Endothelial cell (in vitro differentiated cells): Measurements from ENCODE around the gene TMEM132C. TPM values are rescaled to one million over a fixed set of nuclear protein-coding genes. Genes with fewer than 3 reads are reported as not detected.

Experiments used
- DNase-seq: peaks from one replicate; pipeline ENCODE4 v3.0.0; 2021; ENCODE audit warnings: low spot score
- H3K27ac Mint-ChIP-seq: one replicate; pipeline ENCODE4 v1.8.0; 2021; ENCODE audit warnings: mixed read lengths, inconsistent platforms; ENCODE audit not compliant: unreplicated experiment
- H3K27me3 Mint-ChIP-seq: one replicate; pipeline ENCODE4 v1.8.0; 2021; ENCODE audit warnings: mild to moderate bottlenecking, moderate library complexity, mixed read lengths, inconsistent platforms; ENCODE audit not compliant: unreplicated experiment
- H3K36me3 Mint-ChIP-seq: one replicate; pipeline ENCODE4 v1.8.0; 2021; ENCODE audit warnings: mild to moderate bottlenecking, low read depth, mixed read lengths, inconsistent platforms; ENCODE audit not compliant: unreplicated experiment
- H3K4me1 Mint-ChIP-seq: one replicate; pipeline ENCODE4 v1.8.0; 2021; ENCODE audit warnings: mild to moderate bottlenecking, mixed read lengths, inconsistent platforms; ENCODE audit not compliant: unreplicated experiment
- H3K4me3 Mint-ChIP-seq: one replicate; pipeline ENCODE4 v1.8.0; 2021; ENCODE audit warnings: mild to moderate bottlenecking, mixed read lengths, inconsistent platforms; ENCODE audit not compliant: unreplicated experiment
- H3K9me3 Mint-ChIP-seq: one replicate; pipeline ENCODE4 v1.8.0; 2021; ENCODE audit warnings: mixed read lengths, inconsistent platforms; ENCODE audit not compliant: unreplicated experiment
- CTCF ChIP-seq: fragments of 200-600 bp; sonication (generic); IDR thresholded peaks from one replicate; pipeline ENCODE4 v1.5.0; 2021; ENCODE audit warnings: antibody characterized with exemption; ENCODE audit not compliant: unreplicated experiment
- total RNA-seq: library from RNA; stranded (reverse); fragmentation: NEBNext Ultra II Directional; extraction: Animal tissue kit (Norgen Biotek cat#: 25700); gene quantifications from one replicate; pipeline ENCODE4 v1.2.1, GENCODE V29; 2021; ENCODE audit not compliant: unreplicated experiment

TMEM132C gene
- total RNA-seq, 1 donor from 2014 or later: not detected

GRCh38 chr12:128305336-128305892 lies 38.4 kb downstream of the TMEM132C start:
- H3K4me3 Mint-ChIP-seq: no peak overlapping the region
- H3K4me1 Mint-ChIP-seq: no peaks in the 10 kb centered on the region
- no peaks in the 10 kb centered on the region for H3K36me3 Mint-ChIP-seq
- TF ChIP-seq CTCF: no peak
- no peak overlapping the region for H3K27ac Mint-ChIP-seq
- H3K27me3 Mint-ChIP-seq: peaks cover 3% of the 10 kb centered on the region
- DNase-seq: no peak
- peaks cover 33% of the 10 kb centered on the region for H3K9me3 Mint-ChIP-seq

GRCh38 chr12:128307791-128308190 lies 40.8 kb downstream of the TMEM132C start:
- DNase-seq: no peak
- H3K4me1 Mint-ChIP-seq: no peaks in the 10 kb centered on the region
- H3K27ac Mint-ChIP-seq: no peak overlapping the region
- TF ChIP-seq CTCF: no peak
- H3K27me3 Mint-ChIP-seq: peaks cover 5% of the 10 kb centered on the region
- no peak overlapping the region for H3K4me3 Mint-ChIP-seq
- H3K36me3 Mint-ChIP-seq: peaks cover 4% of the 10 kb centered on the region
- H3K9me3 Mint-ChIP-seq: peaks cover 40% of the 10 kb centered on the region

GRCh38 chr12:128312661-128313060 lies 45.7 kb downstream of the TMEM132C start:
- no peak overlapping the region for H3K27ac Mint-ChIP-seq
- no peak for TF ChIP-seq CTCF
- H3K4me1 Mint-ChIP-seq: no peaks in the 10 kb centered on the region
- H3K9me3 Mint-ChIP-seq: peaks cover 65% of the 10 kb centered on the region
- H3K4me3 Mint-ChIP-seq: no peak overlapping the region
- DNase-seq: no peak
- peaks cover 17% of the 10 kb centered on the region for H3K36me3 Mint-ChIP-seq
- peaks cover 10% of the 10 kb centered on the region for H3K27me3 Mint-ChIP-seq

DNA sequence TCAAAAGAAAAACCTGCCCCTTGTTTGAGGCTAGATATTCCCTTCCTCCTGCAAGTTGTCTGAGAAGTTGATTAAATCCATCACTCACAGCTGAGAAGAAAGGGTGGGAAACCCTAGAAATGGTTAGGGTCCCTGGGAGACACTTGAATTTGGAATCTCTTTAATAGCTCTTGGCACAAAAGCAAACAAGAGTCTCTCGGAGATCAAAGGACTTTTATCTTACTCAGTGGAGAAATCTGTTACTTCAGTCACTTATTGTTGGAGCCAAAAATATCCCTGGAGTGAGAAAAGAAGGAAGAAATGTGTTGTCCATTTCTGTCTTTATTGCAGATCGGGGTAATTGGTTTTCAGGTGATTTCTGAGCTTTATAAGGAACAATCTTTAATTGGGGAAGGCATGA lies 47.0 kb downstream of the TMEM132C start:
- Mint-ChIP-seq H3K9me3 (peaks cover 71% of the 10 kb centered on the region), H3K36me3 (peaks cover 17% of the 10 kb centered on the region), H3K4me3 (no peak overlapping the region), H3K27ac (no peak overlapping the region), H3K27me3 (peaks cover 10% of the 10 kb centered on the region), H3K4me1 (no peaks in the 10 kb centered on the region)
- TF ChIP-seq CTCF: no peak
- no peak for DNase-seq

- Mint-ChIP-seq H3K9me3 (peaks cover 68% of the 10 kb centered on the region), H3K27ac (no peak overlapping the region), H3K27me3 (peaks cover 6% of the 10 kb centered on the region), H3K4me3 (no peak overlapping the region), H3K36me3 (peaks cover 17% of the 10 kb centered on the region), H3K4me1 (no peaks in the 10 kb centered on the region)
- no peak for TF ChIP-seq CTCF
- DNase-seq: no peak
These were observed 47.6 kb downstream of the TMEM132C start for GRCh38 chr12:128314611-128315010.
